Left kidney (tissue), 8 donors: Measurements from ENCODE around the gene MTX2. TPM values are rescaled to one million over a fixed set of nuclear protein-coding genes. Genes with fewer than 3 reads are reported as not detected.

Experiments used
- DNase-seq: peaks from one replicate; pipeline ENCODE4 v3.0.0-alpha.2; 2013
- long read RNA-seq, 8 donors: transcript quantifications; one replicate each; lab custom pipeline, GENCODE V29; 2026
- polyA plus RNA-seq: library from polyadenylated mRNA; unstranded; fragments of 120-200 nt; gene quantifications from one replicate; pipeline ENCODE4 v1.2.1, GENCODE V29; 2013; ENCODE audit not compliant: insufficient read length

MTX2 gene
- 88.7 TPM for polyA plus RNA-seq
- long read RNA-seq, donor 1, transcript MTX2-201 (10 exons, 1,364 nt) = major isoform, 37 of 47 reads
- long read RNA-seq, donor 1, partial matches to known transcripts = 9 of 47 reads
- long read RNA-seq, donor 1, other reads (novel, unspliced or antisense) = 0 of 47 reads
- long read RNA-seq, donor 2, transcript MTX2-201 (10 exons, 1,364 nt) = major isoform, 27 of 51 reads
- long read RNA-seq, donor 2, partial matches to known transcripts = 21 of 51 reads
- long read RNA-seq, donor 2, other reads (novel, unspliced or antisense) = 0 of 51 reads
- long read RNA-seq, donor 3, transcript MTX2-201 (10 exons, 1,364 nt) = major isoform, 22 of 28 reads
- long read RNA-seq, donor 3, partial matches to known transcripts = 0 of 28 reads
- long read RNA-seq, donor 3, other reads (novel, unspliced or antisense) = 5 of 28 reads
- long read RNA-seq, donor 4, partial matches to known transcripts = 0 of 3 reads
- long read RNA-seq, donor 4, other reads (novel, unspliced or antisense) = 0 of 3 reads
- long read RNA-seq, donor 5, transcript MTX2-201 (10 exons, 1,364 nt) = major isoform, 60 of 75 reads
- long read RNA-seq, donor 5, partial matches to known transcripts = 14 of 75 reads
- long read RNA-seq, donor 5, other reads (novel, unspliced or antisense) = 0 of 75 reads
- long read RNA-seq, donor 6, transcript MTX2-201 (10 exons, 1,364 nt) = major isoform, 30 of 42 reads
- long read RNA-seq, donor 6, partial matches to known transcripts = 9 of 42 reads
- long read RNA-seq, donor 6, other reads (novel, unspliced or antisense) = 0 of 42 reads
- long read RNA-seq, donor 7, transcript MTX2-202 (11 exons, 1,592 nt) = minor isoform, 6 of 49 reads
- long read RNA-seq, donor 7, transcript MTX2-201 (10 exons, 1,364 nt) = major isoform, 37 of 49 reads
- long read RNA-seq, donor 7, partial matches to known transcripts = 6 of 49 reads
- long read RNA-seq, donor 7, other reads (novel, unspliced or antisense) = 0 of 49 reads
- long read RNA-seq, donor 8, transcript MTX2-201 (10 exons, 1,364 nt) = major isoform, 17 of 24 reads
- long read RNA-seq, donor 8, partial matches to known transcripts = 6 of 24 reads
- long read RNA-seq, donor 8, other reads (novel, unspliced or antisense) = 0 of 24 reads

- peak; percentile 84 for DNase-seq
Measured at GRCh38 chr2:176269319-176270099, at the start of gene MTX2. MTX2 (plus strand) TSS chr2:176269442; CDS start chr2:176269630, 188 bp downstream.

- no peak for DNase-seq
Measured at GRCh38 chr2:176227874-176228273, 41.4 kb upstream of the MTX2 start.

- DNase-seq = peak; percentile 19
Measured at GRCh38 chr2:176234156-176234555, 35.1 kb upstream of the MTX2 start.

- DNase-seq = no peak
Measured at GRCh38 chr2:176234940-176235339, 34.3 kb upstream of the MTX2 start.

- DNase-seq = no peak
Measured at GRCh38 chr2:176237456-176237855, 31.8 kb upstream of the MTX2 start.

GRCh38 chr2:176239031-176239430, 30.2 kb upstream of the MTX2 start:
- no peak for DNase-seq

GRCh38 chr2:176240301-176240700, 28.9 kb upstream of the MTX2 start:
- DNase-seq = no peak

- no peak for DNase-seq
Measured at GRCh38 chr2:176242276-176242675, 27.0 kb upstream of the MTX2 start.

- DNase-seq = no peak
Measured at GRCh38 chr2:176246331-176246730, 22.9 kb upstream of the MTX2 start.

- no peak for DNase-seq
Measured at GRCh38 chr2:176247859-176248258, 21.4 kb upstream of the MTX2 start.

GRCh38 chr2:176251928-176252327, 17.3 kb upstream of the MTX2 start:
- DNase-seq = no peak

GRCh38 chr2:176260689-176261088, 8.6 kb upstream of the MTX2 start:
- no peak for DNase-seq

- DNase-seq = no peak
Measured at GRCh38 chr2:176261136-176261535, 8.1 kb upstream of the MTX2 start.

- DNase-seq = no peak
Measured at GRCh38 chr2:176268976-176269318, 295 bp upstream of the MTX2 start.

GRCh38 chr2:176270100-176270750, 983 bp downstream of the MTX2 start:
- no peak for DNase-seq

- DNase-seq = no peak
Measured at GRCh38 chr2:176272870-176273459, 3.7 kb downstream of the MTX2 start.

- no peak for DNase-seq
Measured at GRCh38 chr2:176278927-176279326, 9.7 kb downstream of the MTX2 start.

- no peak for DNase-seq
Measured at GRCh38 chr2:176280156-176280555, 10.9 kb downstream of the MTX2 start.

GRCh38 chr2:176280867-176281658, 11.8 kb downstream of the MTX2 start:
- DNase-seq = no peak
